HAP-1 (cell line): ENCODE measurements around the gene MAX.
"Not testable (repeated sequence)": the region's sequence is repeated elsewhere in the genome, so short reads cannot be mapped to it uniquely, and the experiment has no call there.

Source experiments
- DNase-seq, 2 experiments: peaks; one replicate each; pipeline ENCODE4 v3.0.0-alpha.2; 2016 to 2020; ENCODE audit warnings: low spot score in 2 of 2
- H3K27me3 ChIP-seq: fragments of 250-450 bp; sonication (Bioruptor Pico); 2 replicates; pipeline ENCODE4 v1.5.1; 2020; ENCODE audit warnings: low read depth, mild to moderate bottlenecking, moderate library complexity
- H3K36me3 ChIP-seq: fragments of 250-450 bp; sonication (Bioruptor Pico); replicated peaks from 2 replicates; pipeline ENCODE4 v1.5.1; 2020; ENCODE audit warnings: mild to moderate bottlenecking
- H3K4me1 ChIP-seq: fragments of 250-450 bp; sonication (Bioruptor Pico); 2 replicates; pipeline ENCODE4 v1.5.1; 2020; ENCODE audit warnings: mild to moderate bottlenecking
- H3K4me3 ChIP-seq: fragments of 250-450 bp; sonication (Bioruptor Pico); 2 replicates; pipeline ENCODE4 v1.5.1; 2020; ENCODE audit warnings: mild to moderate bottlenecking, moderate library complexity
- H3K9me3 ChIP-seq: fragments of 250-450 bp; sonication (Bioruptor Pico); 2 replicates; pipeline ENCODE4 v1.5.1; 2020; ENCODE audit warnings: mild to moderate bottlenecking, moderate library complexity
- in situ Hi-C: fragments of 300-500 bp; cut with MboI; formaldehyde crosslinking; loops from 3 replicates; pipeline ENCODE4 v1.14.3; 2020; ENCODE audit warnings: low sequenced_read_pairs, inconsistent platforms, mixed read lengths

MAX gene

DNA sequence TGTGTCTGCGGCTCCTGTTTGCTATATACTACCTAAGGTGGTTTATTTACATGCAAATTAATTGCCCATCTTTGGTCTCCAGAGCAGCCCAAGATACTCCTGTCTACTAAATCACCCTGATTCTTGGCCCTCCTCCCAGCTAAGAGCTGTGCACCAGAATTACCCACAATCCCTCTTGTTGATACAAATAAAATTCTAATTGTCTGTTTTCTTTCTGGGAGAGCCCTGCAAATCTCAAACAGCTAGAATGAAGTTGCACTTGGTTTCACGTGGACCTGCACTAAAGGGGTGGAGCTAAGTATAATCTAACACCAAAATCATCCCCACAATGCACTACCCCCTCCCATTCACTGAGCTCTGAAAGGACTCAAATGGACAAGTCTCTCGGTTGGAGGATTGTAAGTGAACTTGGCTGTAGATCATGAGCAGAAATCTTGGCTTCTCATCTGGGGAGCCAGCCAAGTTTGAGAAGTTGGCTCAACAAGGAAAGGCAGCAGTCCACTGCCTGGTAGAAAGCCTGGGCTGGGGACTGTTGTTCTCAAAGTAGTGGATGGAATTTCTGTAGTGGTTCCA lies 6.6 kb downstream of the MAX start:
- Histone ChIP-seq H3K36me3 (peaks cover 42% of the 10 kb centered on the region), H3K4me3 (no peak overlapping the region), H3K9me3 (no peaks in the 10 kb centered on the region), H3K4me1 (peaks cover 9% of the 10 kb centered on the region), H3K27me3 (no peaks in the 10 kb centered on the region)
- in situ Hi-C loops: no loop called here
- DNase-seq: peak in 1 of 2 experiments; percentile 23

DNA sequence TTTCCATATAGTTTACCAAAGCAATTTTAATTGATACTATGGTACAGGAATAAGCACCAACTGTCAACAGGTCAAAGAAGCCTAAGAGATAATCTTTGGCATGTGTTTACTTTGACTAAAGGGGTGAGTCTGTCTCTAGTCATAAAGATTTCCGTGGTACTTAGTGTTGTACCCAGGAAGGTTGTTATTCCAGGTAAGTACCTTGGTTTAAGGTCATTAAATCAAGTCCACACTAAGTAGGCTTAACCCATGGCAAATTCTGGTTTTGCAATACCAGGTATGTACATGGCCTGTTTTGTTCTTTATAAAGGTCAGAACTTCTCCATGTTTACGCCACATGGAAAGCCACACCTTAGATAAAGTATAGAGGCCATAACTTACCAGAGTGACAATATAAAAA lies 10.0 kb downstream of the MAX start:
- Histone ChIP-seq H3K36me3 (peaks cover 56% of the 10 kb centered on the region), H3K27me3 (no peaks in the 10 kb centered on the region), H3K4me3 (no peak overlapping the region), H3K4me1 (peaks cover 6% of the 10 kb centered on the region), H3K9me3 (no peaks in the 10 kb centered on the region)
- in situ Hi-C loops: no loop called here
- no peak for DNase-seq

DNA sequence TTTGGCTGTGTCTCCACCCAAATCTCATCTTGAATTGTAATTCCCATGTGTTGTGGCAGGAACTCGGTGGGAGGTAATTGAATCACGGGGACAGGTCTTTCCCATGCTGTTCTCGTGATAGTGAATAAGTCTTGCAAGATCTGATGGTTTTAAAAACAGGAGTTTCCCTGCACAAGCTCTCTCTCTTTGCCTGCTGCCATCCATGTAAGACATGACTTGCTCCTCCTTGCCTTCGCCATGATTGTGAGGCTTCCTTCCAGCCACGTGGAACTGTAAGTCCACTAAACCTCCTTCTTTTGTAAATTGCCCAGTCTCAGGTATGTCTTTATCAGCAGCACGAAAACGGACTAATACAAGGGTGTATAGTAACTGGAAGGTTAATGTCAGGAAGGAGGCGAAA lies 14.5 kb downstream of the MAX start:
- in situ Hi-C loops, H3K4me3 ChIP-seq, DNase-seq, H3K9me3 ChIP-seq, H3K27me3 ChIP-seq: not testable (repeated sequence)
- Histone ChIP-seq H3K36me3 (peaks cover 64% of the 10 kb centered on the region), H3K4me1 (peaks cover 26% of the 10 kb centered on the region)

DNA sequence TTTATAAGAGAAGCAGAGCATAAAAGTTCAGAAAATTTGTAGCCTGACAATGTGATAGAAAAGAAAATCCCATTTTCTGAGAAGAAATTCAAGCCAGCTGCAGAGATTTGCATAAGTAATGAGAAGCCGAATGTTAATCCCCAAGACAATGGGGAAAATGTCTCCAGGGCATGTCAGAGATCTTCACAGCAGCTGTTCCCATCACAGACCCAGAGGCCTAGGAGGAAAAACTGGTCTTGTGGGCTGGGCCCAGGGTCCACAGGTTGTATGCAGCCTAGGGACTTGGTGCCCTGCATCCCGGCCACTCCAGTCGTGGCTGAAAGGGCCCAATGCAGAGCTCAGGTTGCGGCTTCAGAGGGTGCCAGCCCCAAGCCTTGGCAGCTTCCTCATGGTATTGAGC lies 15.6 kb downstream of the MAX start:
- H3K4me3 ChIP-seq, in situ Hi-C loops, H3K27me3 ChIP-seq, H3K9me3 ChIP-seq: not testable (repeated sequence)
- H3K4me1 ChIP-seq: peaks cover 26% of the 10 kb centered on the region
- peak; percentile 63 to 78 for DNase-seq
- H3K36me3 ChIP-seq: peaks cover 60% of the 10 kb centered on the region

DNA sequence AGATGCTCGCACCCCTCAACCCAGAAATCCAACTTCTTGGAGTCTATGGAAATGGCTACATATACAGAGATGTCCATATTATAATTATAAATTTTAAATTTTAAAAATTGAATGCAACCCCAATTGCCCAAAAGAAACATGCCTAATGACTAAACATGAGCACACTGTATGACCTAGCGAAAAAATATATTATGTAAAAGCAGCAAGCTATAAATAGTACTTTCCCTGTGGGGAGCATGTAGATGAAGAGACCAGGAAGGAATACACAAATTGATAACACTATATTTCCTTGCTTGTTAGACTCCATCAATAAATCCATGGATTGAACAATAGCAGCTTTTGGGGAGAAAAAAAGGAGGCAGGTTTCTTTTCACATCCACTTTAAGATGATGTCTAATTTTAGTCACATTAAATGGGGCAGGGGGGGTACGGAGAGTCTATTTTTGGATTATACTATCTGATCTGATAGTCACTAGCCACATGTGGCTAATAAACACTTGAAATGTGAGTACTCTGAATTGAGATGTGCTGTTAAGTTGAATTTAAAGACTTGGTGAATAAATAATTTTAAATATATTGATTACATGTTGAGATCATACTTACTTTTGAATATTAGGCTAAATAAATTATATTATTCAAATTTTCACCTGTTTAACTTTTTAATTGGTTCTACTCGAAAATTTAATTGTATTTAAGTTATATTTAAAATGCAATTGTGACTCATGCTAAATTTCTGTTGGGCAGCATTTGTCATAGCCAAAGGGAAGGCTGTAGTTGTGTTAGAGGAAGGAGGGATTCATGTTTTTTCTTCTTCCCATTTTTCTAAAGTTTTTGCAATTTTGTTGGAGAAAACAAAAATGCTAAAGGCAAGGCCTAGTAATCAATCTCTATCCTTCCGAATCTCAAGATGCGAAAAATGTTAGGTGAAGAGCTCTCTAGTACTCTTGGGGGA lies 17.5 kb downstream of the MAX start:
- DNase-seq: no peak
- H3K27me3 ChIP-seq: no peaks in the 10 kb centered on the region
- peaks cover 7% of the 10 kb centered on the region for H3K9me3 ChIP-seq
- no peak overlapping the region for H3K4me3 ChIP-seq
- peaks cover 57% of the 10 kb centered on the region for H3K36me3 ChIP-seq
- in situ Hi-C loops: no loop called here
- peaks cover 26% of the 10 kb centered on the region for H3K4me1 ChIP-seq

DNA sequence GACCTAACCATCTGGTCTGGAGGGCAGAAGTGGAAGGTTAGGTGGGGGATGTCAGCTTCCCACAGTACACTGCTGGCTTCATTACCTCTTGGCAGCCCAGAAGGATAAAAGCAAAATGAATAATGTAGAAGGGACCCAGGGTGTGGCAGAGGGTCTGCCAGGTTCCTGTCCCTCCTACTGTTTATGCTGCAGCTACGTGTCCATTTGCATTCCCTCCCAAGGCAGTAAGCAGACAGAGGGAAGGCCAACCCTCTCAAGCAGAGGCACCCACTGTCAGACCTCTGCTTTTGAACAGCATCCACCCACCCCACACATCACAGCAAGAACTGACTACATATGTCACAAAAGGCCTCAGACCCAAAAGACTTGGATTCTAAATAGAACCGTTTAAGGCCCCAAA lies 19.4 kb downstream of the MAX start:
- Histone ChIP-seq H3K4me3 (no peak overlapping the region), H3K36me3 (peaks cover 56% of the 10 kb centered on the region), H3K9me3 (peaks cover 7% of the 10 kb centered on the region), H3K4me1 (peaks cover 26% of the 10 kb centered on the region), H3K27me3 (no peaks in the 10 kb centered on the region)
- no peak for DNase-seq
- in situ Hi-C loops: no loop called here

DNA sequence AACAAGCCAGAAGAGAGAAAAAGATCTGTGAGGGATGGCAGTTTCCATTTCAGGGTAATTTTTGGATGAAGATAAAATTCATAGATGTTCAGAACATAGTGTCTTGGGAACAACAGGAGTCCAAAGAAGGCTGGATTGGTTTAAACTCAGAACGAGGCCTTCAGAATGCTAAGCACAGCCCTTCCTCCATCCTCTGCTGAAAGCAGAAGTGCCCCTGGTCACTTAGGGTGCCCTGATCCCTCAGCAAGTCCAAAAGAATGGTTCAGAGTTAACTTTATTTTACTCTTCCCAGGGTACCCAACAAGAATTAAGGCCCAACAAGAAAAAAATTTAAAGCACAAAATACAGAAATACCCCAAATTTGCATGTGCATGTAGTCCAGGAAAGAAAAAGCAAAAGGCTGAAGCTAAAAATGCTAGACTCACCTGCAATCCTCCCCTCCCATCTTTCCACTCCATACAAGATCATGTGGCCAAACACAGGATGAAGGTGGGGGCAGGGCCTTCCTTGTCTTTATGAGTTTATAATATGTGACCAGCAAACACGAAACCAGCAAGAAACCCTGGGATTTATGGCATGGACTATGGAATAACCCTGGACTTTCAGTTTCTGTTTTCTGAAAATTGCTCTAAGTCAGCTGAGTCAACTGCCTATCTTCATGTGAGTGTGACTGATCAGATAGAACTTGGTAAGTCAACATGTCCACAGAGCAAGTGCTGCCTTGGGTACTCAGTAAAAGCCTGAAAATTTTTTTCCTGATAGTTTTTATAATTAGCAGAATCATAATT lies 21.2 kb downstream of the MAX start:
- Histone ChIP-seq H3K9me3 (peaks cover 3% of the 10 kb centered on the region), H3K36me3 (peaks cover 54% of the 10 kb centered on the region), H3K4me1 (peaks cover 16% of the 10 kb centered on the region), H3K27me3 (no peaks in the 10 kb centered on the region), H3K4me3 (no peak overlapping the region)
- in situ Hi-C loops: no loop called here
- DNase-seq: no peak

DNA sequence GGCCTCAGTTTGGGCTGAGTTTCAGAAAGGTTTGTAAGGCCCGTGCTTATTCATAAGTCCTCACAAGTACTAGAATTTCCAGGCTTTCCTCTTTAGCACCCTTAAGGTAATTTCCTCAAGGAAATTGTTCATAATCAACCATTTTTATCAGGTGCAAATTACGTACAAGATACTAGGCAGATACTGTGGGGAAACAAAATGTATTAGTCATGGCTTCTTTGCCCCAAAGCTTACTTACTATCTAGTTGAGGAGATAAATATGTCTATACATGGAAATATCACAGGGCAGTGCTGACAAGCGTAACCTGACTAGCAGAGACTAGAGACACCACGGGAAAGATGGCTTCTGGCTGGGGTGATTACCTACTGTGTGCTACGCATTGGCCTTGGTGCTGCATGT lies 22.5 kb downstream of the MAX start:
- Histone ChIP-seq H3K36me3 (peaks cover 47% of the 10 kb centered on the region), H3K27me3 (no peaks in the 10 kb centered on the region), H3K4me1 (peaks cover 12% of the 10 kb centered on the region), H3K9me3 (no peaks in the 10 kb centered on the region), H3K4me3 (no peak overlapping the region)
- in situ Hi-C loops: no loop called here
- DNase-seq: no peak

DNA sequence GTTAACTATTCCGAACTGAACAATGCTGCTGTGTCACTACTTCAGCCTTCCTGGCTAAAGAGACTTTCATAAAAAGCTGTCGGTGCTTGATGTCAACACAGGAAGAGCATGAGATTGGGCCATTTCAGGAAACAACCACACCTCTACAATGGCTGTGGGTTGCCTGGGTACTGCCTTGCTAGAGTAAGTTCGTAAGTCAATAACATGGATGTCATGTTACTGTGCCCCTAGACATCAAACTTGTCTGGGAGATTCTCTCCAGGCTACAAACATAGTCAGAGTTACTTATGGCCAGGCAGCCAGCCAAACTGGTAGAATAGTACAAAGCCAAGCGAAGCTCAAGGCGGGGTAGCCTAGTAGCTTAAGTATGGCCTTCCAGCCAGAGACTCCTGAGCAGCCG lies 23.1 kb downstream of the MAX start:
- H3K9me3 ChIP-seq: no peaks in the 10 kb centered on the region
- DNase-seq: no peak
- no peaks in the 10 kb centered on the region for H3K27me3 ChIP-seq
- H3K4me3 ChIP-seq: no peak overlapping the region
- peaks cover 7% of the 10 kb centered on the region for H3K4me1 ChIP-seq
- H3K36me3 ChIP-seq: peaks cover 45% of the 10 kb centered on the region
- in situ Hi-C loops: no loop called here

DNA sequence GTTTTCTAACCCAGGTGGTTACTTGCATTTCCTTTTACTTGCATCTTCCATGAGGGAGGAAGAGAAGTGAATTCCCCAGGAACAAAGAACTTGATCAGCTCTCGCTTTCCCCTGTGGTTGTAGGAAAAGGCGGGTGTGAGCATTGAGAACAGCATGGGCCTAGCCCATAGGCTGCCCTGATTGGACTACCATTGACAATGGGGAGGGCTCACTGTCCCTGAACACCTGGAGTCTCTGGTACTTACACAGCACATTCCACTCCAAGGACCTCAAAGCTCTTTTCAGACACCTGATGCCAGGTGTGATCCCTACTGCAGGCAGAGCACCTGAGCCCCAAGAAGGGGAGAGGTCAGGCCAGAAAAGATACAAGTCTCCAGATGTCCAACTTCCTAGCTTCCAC lies 25.0 kb downstream of the MAX start:
- in situ Hi-C loops: no loop called here
- peaks cover 52% of the 10 kb centered on the region for H3K36me3 ChIP-seq
- no peaks in the 10 kb centered on the region for H3K9me3 ChIP-seq
- DNase-seq: no peak
- H3K27me3 ChIP-seq: no peaks in the 10 kb centered on the region
- no peak overlapping the region for H3K4me3 ChIP-seq
- H3K4me1 ChIP-seq: no peaks in the 10 kb centered on the region

DNA sequence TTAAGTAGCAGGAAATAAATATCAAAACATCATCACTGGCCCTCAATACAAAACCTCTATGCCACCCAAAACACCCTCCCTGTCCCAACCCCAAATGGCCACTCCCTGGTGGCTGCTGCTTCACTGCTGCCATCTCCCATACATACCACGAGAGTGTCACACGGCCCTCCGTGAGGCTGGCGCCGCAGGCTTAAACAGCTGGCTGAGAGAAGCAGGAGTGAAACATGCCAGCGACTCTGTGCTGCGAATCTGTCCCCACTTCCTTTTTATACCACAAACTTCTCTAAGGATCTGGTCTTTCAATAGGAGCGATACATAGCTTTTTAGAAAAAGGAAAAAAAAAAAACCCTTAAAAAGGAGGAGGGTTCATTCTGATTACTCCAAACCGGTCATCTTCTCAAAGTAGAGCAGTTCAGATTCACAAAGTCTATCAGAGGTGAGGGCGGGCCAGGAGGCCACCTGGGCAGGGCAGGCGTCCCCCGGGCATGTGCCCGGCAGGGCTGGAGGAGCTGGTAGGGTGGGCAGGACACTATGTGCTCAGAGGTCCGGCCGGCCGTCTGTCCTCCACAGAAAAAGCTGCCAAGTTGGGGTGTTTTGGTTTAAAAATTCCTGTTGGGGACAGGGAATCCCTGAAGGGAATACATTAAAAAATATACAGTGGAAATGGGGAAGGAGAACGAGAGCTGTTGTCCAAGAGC lies 26.5 kb downstream of the MAX start:
- no peak for DNase-seq
- in situ Hi-C loops: no loop called here
- Histone ChIP-seq H3K9me3 (no peaks in the 10 kb centered on the region), H3K36me3 (peaks cover 47% of the 10 kb centered on the region), H3K4me1 (no peaks in the 10 kb centered on the region), H3K4me3 (no peak overlapping the region), H3K27me3 (no peaks in the 10 kb centered on the region)

DNA sequence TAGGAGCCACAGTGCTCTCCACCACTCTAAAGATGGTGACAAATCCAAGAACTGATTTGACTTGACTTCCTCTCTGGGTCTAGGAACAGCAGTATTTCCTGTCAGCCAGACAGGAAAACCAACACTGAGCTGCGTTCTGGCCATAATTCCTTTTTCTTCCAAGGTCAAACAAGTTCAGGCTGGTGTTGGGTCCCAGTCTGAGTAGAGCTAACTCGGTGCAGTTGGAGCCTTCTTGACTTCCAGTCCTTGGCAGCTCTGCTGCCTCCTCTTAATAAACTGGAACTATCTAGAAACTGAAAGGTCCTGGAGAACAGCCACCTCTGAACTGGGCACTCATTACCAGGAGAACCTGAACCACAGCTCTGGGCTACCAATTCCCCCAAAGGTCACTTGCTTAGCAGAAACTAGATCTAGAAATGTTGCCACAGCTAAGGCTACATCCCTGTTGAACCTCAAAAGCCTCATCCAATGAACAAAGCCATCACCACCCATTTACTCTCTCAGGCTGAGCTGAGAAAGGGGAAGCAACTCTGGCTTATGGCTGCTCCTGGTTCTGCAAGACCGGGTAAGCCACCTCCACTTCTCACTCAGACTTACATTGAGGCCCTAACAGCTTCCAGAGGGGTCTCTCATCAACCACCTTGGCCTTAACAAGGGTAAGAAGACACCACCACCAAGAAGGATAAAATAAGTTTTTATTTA lies 27.7 kb downstream of the MAX start:
- H3K9me3 ChIP-seq: no peaks in the 10 kb centered on the region
- H3K27me3 ChIP-seq: no peaks in the 10 kb centered on the region
- no peak overlapping the region for H3K4me3 ChIP-seq
- H3K4me1 ChIP-seq: no peaks in the 10 kb centered on the region
- no peak for DNase-seq
- in situ Hi-C loops: no loop called here
- H3K36me3 ChIP-seq: peaks cover 40% of the 10 kb centered on the region

DNA sequence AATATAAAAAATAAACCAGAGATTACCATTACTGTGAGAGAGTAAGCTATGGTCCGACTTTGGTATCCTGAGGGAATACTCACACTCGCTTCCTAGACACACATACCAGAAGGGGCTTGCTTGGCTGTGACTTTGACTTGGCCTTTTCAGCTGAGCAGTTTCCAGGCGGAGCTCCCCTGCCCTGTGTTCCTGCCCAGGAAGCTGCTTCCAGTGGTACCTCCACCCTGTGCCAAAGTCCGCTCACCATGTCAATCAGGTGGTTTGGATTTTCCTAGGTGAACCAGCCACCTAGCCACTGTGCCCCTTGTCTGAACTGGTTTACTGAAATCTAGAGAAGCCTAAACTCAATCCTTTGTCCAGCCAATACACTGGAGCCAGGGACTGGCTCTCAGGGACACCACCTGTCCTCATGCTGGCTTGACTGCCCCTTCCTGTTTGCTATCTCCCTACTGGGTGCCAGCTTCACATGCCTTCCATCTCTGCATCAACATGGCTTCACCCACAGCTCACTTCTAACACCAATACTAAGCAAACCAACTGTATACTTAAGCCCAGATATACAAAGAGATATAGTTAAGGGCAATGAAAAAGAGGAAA lies 28.6 kb downstream of the MAX start:
- Histone ChIP-seq H3K27me3 (no peaks in the 10 kb centered on the region), H3K4me3 (no peak overlapping the region), H3K36me3 (peaks cover 31% of the 10 kb centered on the region), H3K4me1 (no peaks in the 10 kb centered on the region), H3K9me3 (no peaks in the 10 kb centered on the region)
- no peak for DNase-seq
- in situ Hi-C loops: no loop called here
